NCI-H2029 treated with DMSO at 0.1 percent for 48 hours (cell line): ENCODE data around the gene SPNS2.

Source experiments
- DNase-seq: peaks from one replicate; lab custom pipeline; 2025; lab: John Stamatoyannopoulos, UW

SPNS2 gene

DNA sequence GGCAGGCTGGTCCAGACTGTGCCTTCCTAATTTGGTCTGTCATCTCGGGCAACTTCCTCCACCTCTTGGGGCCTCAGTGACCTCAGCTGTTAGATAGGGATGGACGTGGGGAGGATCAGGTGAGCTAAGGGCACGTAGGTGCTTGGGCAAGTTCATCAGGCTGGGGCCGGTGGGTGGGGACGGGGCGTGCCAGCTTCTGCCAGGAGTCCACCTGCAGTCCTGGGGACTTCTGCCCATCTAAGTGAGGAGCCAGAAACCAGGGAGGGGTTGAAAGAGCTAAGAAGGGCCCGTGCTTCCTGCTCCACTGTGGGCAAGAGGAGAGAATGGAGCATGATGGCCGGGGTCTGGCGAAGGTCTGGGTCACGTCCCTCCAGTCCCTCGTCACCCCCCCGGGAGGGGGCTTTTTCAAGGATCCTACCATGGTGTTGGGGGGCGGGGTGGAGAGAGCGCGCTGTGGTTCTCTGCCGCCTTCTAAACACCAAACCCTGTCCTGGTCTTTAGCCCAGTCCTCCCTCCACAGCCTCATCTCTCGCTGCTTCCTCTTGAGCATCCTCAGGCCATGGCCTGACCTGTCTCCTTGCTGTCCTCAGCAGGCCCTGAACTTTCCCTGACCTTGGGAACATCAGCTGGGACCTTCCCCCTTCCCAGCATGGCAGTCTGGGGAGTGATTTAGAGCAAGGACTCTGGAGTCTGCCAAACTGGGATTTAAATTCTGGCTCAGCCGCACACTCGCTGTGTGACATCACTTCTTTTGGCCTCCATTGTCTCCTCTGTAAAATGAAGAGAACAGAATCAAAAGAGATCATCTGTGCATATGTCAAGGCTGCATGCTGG, 21.6 kb downstream of the SPNS2 start:
- no peak for DNase-seq

DNA sequence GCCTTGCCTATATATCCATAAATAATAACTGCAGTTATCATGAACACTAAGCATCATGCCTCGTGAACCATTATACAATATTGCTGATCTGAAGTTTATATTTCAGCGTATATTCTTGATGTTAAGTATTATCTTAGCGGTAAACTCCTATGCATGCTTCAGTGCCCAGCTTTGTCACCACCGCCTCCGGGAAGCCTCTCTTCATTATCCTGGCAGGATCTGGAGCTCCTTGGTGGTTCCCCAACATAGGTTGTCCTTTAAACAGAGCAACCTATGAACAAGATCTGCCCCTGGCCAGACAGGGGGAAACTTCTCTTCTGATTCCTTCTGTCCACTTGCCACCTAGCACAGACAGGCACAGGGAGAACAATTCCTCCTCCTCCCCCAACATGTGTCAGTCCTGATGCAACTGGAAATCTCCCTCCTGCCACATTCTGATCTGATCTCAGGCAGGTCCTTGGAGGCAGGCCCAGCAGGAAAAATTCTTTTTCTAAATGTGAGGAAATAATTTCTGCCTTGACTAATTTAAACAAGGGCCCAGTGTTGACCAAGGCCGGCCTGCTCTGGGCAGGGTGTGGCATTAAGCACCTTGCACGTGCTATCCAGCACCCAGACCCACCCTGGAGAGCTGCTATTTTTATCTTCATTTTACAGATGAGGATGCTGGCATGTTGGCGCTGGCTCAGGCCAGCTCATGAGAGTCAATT, 22.4 kb downstream of the SPNS2 start:
- no peak for DNase-seq

DNA sequence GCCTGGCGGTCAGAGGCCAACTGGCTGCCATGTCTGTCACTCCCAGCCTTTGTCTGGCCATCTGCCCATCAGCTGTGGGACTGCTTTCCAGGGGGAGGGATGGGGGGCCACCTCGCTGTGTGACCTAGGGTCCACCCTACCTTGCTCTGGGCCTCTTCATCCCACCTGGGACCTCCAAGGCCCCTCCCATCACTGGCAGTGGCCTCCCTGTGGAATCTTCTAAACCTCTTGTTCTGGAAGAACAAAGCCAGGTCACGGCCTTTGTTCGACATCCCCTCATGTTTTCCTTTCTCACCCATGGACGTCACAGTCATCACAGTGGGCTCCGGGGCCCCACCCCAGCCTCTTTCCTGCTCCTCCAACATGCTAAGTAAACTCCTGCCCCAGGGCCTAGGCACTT, 24.0 kb downstream of the SPNS2 start:
- no peak for DNase-seq

DNA sequence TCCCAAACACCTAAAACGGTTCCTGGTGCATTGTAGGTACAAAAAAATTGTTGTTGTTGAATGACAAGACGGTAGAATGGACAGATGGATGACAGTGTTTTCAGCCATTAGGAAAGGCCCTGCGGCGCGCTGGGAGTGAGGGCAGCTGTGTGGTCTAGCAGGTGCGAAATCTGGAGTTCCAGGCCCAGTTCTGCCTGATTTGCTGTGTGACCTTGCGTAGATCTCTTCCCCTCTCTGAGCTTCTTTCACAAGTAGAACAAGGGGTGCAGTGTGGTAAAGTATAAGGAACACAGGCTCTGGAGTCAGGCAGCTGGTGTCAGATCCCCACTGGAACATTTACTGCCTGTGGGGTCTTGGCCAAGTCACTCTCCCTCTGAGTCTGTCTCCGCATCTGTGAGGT, 25.3 kb downstream of the SPNS2 start:
- no peak for DNase-seq

DNA sequence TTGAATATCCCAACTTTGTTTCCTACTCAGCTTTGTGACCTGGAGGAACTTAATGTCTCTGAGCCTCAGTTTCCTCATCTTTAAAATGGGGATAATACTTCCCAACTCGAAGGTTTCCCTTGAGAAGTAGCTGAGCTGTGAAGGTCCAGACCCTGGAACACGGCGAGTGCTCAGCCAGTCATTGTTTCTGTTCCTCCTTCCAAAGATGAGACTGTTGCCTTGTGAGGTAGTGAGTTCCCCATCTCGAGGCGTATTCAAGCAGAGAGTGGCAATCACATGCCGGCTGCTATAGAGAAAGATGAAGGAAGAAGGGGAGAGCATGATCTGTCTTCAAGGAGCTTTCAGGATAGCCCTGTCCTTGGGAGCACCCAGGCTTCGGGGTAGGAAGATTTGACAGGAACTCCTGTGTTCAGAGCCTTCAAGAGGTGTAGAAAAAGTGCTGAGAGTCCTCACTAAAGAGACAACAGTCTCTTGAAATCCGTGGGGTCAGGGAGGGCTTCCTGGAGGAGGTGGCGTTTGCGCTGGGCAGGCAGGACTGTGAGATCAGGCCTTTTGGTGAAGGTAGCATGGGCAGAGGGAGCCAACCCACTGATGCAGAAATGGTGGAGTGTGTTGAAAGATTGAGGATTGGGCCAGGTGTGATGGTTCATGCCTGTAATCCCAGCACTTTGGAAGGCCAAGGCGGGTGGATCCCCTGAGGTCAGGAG, 27.2 kb downstream of the SPNS2 start:
- DNase-seq: no peak

DNA sequence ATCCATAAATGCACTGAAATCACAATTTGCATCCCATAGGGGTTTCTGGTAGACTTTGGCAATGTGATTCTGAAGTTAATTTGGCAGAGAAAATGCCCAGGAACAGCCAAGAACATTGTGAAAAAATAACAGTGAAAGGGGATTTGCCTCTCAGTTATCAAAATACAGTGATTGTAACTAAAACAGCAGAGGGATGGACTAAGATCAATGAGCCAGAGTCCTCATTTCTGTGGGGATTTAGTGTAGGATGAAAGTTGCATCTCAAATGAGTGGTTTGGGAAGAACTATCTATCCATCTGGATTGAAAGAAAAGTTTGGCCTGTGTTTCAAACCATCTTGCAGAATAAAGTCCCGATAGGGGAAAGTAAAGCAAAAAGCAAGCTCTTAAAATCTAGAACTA, 28.5 kb downstream of the SPNS2 start:
- DNase-seq: no peak

DNA sequence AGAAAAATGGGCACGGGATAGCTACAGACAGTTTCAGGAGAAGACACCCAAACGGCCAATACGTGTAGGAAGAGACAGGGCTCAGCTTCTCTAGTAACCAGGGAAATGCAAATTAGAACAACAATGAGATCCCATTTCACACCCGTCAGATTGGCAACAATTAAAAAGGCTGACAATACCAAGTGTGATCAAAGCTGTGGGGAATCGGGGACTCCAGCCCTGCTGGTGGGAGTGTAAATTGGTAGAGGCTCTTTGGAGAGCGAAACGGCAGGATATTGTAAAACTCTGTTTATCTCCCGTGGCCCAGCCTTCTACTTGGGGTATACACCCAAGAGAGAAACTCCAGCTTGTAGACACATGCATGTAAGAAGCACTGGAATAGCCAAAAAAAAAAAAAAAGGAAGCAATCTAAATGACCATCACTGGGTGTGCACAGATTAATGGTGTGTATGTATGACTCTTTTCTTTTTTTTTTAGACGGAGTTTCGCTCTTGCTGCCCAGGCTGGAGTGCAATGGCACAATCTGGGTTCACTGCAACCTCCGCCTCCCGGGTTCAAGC, 29.0 kb downstream of the SPNS2 start:
- no peak for DNase-seq

DNA sequence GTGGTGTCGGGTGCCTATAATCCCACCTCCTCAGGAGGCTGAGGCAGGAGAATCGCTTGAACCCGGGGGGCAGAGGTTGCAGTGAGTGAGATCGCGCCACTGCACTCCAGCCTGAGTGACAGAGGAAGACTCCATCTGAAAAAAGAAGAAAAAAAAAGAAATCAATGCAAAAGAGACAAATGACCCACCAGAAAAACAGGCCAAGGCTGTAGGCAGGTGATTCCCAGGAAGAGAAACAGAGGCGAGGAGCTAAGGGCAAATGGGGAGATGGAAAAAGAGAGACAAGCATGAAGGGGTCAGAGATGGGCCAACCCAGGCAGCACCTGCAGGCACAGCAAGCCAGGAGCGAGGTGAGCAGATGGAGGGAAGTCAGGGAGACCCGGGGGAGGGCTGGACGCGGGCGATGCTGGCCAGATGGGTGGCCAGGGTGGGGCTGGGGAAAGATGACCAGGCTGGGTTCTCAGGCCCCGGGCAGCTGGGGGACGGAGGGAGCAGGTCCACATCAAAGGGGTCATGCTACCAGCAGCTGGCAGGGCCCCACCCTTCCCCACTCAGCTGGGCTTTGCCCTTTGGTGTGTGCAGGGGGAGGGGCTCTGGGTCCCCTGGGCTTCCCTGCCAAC, 31.0 kb downstream of the SPNS2 start:
- DNase-seq: no peak

DNA sequence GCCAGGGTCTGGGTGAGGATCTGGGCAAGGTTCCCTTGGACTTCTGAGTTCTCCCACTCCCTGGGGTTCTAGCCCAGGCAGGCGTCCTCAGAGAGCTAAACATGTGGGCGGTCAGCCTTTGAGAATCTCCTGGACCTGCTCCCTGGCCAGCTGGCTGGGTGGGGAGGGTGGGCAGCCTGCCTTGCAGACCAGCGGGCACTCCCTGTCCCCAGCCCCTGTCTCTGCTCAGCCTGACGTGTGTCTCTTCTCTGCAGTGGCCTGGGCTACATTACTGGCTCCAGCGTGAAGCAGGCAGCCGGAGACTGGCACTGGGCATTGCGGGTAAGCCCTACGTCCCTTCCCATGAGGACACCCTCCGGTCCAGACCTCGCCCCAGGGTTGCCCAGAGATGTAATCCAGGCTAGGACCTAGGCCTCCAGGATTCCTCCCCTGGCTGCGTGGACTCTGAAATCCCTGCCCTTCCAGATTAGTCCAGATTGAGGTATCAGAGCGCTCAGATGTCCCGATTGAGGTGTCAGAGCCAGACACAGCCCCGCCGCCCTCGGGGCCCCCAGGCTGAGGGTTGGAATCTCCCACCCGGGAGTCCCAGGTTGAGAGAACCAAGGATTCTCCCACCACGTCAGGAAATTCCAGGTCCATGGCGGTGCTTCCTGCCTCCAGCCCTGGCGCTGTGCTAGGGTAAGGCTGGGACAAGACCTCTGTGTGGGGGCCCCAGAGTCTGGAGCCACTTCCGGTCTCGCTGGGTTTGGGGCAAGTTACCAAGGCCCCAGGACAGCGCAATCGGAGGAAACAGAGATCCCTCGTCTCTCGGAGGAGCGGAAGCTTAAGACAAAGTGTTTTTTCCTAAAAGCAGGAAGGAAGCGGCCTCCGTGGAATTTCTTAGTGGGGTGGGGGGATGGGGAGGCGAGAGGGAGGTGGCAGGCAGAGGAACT, 32.4 kb downstream of the SPNS2 start:
- DNase-seq: no peak

DNA sequence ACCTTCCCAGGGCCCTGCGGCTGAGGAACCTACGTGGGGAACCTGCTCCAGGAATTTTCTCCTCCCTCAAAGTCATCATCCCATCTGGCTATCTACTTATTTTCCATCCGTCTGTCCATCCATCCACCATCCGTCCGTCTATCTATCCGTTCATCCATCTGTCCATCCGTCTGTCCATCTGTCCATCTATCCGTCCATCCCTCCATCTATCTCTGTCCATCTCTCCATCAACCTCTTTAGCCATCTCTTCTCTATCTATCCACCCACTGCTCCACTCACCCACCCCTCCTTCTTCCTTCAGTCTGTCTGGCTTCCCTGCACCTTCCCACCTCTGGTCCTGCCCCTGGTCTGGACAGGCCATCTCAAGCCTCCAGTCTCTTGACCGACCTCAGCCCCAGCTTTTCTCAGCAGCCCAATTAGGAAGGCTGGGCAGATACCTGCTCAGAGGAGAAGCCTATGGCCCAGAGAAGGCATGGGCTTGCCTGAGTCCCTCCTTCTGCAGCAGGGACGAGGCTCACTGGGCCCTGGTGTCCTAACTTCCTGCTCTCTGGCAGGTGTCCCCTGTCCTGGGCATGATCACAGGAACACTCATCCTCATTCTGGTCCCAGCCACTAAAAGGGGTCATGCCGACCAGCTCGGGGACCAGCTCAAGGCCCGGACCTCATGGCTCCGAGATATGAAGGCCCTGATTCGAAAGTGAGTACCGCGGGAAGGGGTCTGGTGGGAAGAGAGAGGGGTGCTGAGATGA, 33.5 kb downstream of the SPNS2 start:
- no peak for DNase-seq

DNA sequence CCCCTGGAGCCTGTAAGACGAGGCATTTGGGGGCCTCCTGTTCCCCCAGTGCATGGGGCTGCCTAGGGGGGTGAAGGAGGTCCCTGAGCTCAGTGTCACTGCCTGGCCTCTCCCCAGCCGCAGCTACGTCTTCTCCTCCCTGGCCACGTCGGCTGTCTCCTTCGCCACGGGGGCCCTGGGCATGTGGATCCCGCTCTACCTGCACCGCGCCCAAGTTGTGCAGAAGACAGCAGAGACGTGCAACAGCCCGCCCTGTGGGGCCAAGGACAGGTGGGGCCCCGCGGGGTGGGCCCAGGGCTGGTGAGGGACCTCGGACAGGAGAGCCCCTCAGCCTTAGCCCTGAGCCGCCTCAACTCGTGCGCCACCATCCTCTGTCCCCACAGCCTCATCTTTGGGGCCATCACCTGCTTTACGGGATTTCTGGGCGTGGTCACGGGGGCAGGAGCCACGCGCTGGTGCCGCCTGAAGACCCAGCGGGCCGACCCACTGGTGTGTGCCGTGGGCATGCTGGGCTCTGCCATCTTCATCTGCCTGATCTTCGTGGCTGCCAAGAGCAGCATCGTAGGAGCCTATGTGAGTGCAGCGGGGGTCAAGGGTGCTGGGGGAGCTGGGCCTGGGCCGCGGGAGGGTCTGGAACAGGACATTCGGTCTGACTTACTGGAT, 34.3 kb downstream of the SPNS2 start:
- no peak for DNase-seq

DNA sequence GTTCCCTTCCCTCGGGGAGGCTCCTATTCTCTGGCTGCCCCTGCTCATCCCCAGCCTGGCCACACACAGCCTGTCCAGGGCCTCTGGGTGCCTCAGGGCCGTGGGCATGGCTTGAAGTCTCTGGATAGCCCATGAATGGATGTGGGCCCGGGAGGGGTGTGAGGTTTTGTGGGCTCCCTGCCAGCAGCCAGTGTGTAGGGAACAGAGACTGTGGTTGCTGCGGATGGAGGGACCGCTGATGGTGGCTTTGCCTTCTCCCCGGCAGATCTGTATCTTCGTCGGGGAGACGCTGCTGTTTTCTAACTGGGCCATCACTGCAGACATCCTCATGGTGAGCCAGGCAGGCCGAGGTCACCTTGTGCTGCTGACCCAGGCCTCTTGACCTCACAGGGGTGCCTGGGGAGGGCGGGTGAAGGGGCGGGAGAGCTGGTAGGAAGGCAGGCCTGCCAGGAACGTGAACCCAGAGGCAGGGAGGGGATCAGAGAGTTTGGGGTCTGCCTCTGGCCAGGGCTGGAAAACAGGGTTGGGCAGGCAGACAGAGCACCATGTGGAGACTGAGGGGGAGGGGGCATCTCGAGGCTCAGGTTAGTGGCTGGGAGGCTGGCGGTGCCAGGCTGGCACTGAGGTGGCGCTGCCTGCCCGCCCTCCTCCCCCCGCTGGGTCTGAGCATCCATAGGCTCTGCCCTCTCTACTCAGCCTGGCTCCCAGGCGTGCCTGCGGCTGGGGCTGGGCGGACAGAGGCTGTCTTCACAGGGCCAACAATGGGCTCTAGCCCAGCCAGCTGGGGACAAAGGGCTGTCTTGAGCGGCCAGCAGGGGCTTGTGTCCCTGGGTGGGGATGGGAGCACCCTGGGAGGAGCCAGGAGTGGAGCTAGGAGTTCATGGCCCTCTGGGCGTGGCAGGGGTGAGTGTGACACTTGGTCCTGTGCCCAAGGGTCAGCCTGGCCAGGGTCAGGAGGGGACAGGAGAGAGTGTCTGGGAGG, 35.1 kb downstream of the SPNS2 start:
- no peak for DNase-seq

DNA sequence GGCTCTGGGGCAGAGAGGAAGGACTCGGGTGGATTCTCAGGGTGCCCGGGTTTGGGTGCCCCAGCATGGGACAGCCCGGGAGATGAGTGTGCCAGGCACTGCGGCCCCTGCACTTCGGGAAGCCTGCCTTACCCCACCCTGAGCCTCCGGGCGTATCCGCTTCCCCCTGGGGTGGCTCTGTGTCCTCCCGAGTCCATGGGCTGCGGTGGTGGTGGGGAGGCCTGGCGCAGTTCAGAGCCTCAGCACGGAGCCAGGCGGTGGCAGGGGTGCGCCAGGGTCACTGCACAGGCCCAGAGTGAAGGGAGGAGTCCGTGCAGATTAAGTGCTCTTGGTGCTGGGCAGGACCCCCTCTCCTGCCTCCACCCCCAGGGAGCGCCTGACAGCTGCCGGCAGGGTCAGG, 35.8 kb downstream of the SPNS2 start:
- DNase-seq: no peak

DNA sequence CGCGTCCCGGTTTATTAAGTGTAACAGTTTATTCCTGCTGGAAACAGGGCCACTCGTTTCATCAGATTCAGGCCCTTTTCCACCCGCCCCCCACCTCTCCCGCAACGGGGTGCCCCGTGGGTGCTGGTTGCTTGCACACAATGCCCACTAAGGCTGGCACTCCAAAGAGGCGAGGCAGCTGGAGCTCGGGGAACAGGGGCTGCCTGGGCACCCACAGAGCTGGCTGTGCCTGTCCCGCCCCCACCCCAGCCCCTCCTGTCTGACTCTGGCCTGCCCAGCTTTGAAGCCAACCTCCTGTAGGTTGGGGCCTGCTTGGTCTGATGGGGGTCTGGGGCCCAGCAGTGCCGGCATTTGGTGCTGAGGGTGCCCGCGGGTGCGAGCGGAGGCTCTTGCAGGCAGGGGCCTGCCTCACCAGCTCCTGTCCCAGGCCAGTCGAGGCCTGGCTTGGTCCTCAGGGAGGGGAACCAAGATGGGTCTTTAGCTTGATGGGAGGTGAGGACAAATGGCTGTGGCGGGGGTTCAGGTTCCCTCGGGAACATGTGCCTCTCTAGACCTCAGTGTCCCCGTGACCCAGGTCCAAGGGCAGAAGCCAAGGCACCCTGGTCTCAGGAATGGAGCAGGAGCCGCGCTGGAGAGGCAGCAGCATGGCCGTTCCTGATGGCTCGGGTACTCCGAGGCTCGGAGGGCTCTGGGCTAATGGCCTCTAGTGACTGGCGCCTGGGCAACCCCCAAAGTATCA, 36.4 kb downstream of the SPNS2 start:
- DNase-seq: no peak

DNA sequence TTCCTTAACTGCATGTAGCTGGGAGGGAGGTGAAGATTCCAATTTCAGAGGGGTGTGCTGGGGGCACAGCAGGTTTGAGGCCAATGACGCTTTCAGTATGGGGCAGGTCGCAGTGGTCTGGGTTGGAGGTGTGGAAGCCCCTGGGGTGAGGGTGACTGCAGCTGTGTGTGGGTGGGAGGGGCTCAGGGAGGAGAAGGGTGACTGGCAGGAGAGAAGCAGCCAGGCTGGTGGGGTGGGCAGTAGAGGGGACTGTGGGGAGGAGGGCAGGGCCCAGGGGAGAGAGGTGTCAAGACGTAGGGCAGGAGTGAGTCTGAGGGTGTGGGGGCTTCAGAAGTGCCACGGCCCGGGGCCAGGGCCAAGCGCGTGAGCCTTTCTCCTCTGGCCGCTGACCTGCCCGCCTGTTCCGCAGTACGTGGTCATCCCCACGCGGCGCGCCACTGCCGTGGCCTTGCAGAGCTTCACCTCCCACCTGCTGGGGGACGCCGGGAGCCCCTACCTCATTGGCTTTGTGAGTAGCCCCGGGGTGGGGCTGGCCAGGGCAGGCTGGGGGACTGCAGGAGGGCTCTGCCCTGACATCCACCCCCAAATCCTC, 37.1 kb downstream of the SPNS2 start:
- no peak for DNase-seq

DNA sequence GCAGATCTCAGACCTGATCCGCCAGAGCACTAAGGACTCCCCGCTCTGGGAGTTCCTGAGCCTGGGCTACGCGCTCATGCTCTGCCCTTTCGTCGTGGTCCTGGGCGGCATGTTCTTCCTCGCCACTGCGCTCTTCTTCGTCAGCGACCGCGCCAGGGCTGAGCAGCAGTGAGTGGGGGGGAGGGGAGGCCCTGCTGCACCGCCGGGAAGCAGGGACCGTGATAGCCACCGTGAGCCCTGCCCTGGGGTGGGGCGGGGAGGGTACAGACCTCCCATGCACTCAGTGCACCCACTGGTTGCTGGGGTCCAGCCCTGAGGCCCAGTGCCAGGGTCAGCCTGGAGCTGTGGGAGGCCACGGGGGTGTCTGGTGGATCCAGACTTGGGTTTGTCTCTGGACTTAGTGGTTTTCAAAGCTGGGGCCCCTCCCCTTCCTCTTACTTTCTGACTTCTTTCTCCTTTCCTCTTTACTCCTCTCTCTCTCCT, 37.6 kb downstream of the SPNS2 start:
- no peak for DNase-seq

DNA sequence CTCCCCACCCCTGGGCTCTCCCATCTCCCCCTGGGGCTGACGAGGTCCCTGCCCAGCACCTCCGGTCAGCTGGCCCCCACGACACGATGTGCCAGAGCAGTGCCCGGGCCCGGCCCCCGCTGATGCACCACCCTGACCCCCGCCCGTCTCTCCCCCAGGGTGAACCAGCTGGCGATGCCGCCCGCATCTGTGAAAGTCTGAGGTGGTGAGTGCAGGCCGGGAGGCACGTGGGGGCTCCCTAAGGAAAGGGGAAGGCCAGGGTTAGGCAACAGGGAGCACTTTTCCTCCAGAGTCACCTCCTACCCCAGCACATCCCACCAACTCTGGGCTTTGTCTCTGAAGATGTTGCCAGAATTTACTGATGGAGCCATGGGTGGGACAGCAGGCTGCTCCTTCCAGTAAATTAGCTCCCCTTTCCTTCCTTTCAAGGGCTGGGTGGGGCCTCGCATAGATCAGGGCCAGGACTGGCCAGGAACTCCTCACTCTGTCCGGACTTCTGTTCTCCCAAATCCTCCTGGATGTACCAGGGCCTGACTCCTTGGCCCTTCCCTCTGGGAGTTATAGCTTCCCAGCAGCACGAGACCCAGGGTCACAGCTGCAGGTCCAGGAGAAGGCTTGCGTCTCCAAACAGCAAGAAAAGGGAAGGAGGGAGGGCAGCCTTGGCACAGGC, 38.2 kb downstream of the SPNS2 start:
- DNase-seq: no peak
